HG03097 (cell line): ENCODE results near the gene RTCB.
"Not testable (repeated sequence)": the region's sequence is repeated elsewhere in the genome, so short reads cannot be mapped to it uniquely, and the experiment has no call there.

Experiments
- ATAC-seq: cut with Tn5 transposase; IDR thresholded peaks from one replicate; pipeline ENCODE4 v1.9.1; 2021; ENCODE audit not compliant: unreplicated experiment, low FRiP score

Gene RTCB

DNA sequence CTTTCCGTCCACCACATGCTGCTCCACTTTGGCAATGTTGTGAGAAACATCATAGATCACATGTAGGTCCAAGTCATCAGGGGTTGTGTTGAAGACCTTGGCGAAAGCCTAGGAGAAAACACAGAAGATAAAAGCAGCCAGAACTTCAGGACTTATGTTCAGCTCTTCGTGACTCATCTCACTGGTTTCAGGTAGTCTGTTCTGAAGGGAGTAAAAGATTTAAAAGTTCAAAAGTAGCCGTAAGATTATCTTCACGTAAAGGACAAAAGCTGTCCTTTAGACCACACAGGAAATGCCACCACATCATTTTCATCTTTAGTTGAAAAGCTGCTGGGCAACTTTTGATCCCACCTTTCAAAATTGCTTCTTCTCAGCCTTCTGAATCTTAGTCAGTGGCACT is 16.9 kb downstream of the RTCB start:
- no peak for ATAC-seq

- ATAC-seq = no peak
These were observed 22.4 kb downstream of the RTCB start for GRCh38 chr22:32389685-32390084.

GRCh38 chr22:32385681-32386080 is 26.4 kb downstream of the RTCB start:
- ATAC-seq = no peak

DNA sequence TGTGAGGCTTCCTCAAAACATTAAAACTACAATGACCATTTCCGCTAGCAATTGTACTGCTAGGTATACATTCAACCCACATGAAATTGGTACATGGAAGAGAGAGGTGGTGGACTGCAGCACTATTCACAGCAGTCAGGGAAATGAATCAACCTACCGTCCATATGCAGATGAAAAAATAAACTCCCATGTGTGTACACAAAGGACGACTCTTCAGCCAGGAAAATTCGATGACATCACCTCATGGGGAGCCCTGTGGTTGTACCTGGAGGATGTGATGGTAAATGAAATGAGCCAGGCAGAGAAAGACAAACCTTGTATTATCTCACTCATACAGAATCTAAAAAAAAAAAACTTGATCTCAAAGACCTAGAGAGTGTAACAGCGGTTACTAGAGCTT is 31.1 kb downstream of the RTCB start:
- no peak for ATAC-seq

- no peak for ATAC-seq
These were observed 33.3 kb downstream of the RTCB start for GRCh38 chr22:32378707-32379272.

- no peak for ATAC-seq
These were observed 35.4 kb downstream of the RTCB start for GRCh38 chr22:32376681-32377080.

DNA sequence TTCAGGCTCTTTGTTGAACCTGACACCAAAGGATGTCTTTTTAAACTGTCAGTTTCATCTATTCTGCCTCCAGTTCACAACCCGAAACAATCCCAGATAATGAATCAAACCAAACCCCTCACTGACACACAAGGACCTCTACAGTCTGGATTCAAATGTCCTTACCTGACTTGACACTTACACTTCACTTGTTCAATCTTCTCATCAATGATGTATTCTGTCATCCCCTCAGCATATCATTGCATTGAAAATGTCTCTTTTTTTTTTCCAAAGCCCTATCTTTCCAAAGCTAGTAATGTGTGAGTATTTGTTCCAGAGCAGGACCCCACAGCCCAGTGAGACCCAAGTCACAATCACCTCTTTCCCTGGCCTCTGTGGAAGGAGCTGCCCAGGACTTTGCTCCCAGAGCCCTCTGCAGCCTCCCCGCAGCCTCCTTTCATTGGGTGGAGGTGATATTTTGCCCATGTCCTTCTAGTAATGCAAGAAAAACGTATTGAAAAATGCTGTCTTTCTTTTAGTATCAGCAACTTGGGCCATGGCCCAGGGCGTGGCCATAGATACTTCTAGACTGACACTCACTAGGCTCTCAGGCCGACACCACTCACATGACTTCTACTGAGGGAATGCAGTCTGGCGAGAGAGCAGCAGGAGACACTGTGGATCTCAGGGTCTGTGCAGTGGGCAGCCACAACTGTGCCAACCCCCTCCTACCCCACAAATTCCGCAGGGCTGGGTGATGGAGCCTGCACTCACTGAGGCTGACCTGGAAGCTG is 36.2 kb downstream of the RTCB start:
- ATAC-seq = no peak

DNA sequence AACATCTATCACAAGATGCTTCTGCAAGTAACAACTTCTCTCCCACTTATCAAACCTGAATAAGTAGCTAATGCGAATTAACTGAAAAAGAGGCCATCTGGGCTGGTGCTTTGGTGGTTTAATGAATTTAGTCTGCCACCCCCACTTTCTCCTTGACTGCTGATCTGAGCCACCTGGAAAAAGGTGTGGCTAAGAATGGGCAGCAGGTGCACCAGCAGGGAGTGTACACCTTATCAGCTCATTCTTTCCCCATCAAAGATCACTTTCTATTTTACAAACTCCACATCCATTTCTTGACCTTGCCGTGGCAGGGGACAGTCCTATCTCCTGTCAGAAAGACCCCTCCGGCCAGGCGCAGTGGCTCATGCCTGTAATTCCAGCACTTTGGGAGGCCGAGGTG is 47.8 kb downstream of the RTCB start:
- no peak for ATAC-seq

DNA sequence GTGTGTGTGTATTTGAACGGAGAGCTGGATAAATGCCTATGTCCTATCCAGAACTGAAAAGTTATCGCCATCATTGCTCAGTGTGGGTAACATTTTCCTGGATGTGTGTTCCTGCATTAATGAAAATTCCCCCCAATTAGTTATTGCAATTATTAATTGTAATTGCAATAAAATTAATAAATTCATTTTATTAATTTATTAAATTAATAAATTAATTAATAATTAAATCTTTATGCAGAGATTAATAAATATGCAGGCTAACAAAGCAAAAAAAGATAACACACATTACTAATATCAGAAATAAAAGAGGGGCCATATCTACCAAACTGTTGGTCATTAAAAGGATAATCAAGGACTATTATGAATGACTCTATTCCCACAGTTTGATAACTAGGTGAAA is 50.8 kb downstream of the RTCB start:
- ATAC-seq = no peak

DNA sequence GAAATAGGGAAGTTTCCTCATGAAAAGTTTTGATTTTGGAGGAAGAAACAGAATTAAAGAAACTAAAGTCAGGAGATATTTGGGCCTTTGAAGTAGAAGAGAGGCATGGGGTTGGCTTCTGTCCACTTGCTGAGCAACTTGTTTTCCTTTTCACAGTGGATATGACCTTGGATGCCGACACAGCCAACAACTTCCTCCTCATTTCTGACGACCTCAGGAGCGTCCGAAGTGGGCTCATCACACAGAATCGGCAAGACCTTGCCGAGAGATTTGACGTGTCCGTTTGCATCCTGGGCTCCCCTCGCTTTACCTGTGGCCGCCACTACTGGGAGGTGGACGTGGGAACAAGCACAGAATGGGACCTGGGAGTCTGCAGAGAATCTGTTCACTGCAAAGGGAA is 52.0 kb downstream of the RTCB start:
- ATAC-seq = not testable (repeated sequence)

DNA sequence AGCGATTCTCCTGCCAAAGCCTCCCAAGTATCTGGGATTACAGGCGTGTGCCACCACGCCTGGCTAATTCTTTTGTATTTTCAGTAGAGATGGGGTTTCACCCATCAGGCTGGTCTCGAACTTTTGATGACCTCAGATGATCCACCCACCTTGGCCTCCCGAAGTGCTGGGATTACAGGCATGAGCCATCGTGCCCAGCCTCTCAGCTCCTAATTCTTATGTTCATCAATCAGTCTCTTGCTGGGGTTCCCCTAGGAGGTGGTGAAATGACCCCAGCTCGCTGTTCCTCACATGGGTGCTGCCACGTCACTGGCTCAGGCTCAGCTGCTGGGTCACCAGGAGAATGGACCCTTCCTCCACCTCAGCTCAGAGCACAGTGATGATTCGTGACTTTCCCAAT is 54.5 kb downstream of the RTCB start, which contains the start of gene RFPL3:
Gene RFPL3 (plus strand): TSS at position 301 of the 400 bp plus-strand sequence. CDS start 205 bp downstream, outside the sequence.
- ATAC-seq = not testable (repeated sequence)

DNA sequence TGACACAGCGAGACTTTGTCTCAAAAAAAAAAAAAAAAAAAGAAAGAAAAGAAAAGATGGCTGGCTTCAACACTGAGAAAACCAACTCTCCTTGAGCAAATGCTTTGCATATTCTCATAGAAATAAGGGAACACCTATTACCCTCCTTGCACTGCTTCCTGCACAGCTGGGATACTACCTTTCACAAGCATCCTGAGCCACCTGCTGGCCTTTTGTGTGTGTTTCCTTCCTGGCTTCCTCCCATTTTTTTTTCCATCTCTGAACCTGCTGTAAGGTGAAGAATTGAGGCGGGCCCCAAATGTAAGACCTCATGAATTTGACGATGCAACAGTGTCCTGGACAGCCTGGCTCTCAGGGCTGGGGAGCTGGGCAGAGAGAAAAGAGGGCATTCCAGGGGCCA is 56.3 kb downstream of the RTCB start:
- no peak for ATAC-seq

GRCh38 chr22:32354360-32355351 is 57.4 kb downstream of the RTCB start:
- no peak for ATAC-seq

DNA sequence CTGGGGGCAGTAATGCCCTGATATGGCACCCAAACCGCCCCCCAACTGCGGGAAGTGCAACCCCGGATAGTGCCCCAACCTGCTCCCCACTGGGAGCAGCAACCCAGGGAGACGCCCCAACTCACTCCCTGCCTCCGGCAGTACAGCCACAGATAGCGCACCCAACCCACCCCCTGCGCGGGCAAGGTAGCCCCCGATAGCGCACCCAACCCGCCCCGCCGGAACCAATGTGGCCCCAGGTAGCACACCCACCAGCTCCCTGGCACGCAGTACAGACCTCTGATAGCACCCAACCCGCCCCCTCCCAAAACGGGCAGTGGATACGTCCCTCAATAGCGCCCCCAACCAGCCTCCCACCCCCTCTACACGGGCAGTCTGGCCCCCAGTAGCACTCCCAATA is 58.2 kb downstream of the RTCB start:
- no peak for ATAC-seq

GRCh38 chr22:32353292-32353691 is 58.8 kb downstream of the RTCB start:
- no peak for ATAC-seq

GRCh38 chr22:32352681-32353080 is 59.4 kb downstream of the RTCB start:
- no peak for ATAC-seq

- not testable (repeated sequence) for ATAC-seq
These were observed 60.2 kb downstream of the RTCB start for GRCh38 chr22:32351875-32352274.

DNA sequence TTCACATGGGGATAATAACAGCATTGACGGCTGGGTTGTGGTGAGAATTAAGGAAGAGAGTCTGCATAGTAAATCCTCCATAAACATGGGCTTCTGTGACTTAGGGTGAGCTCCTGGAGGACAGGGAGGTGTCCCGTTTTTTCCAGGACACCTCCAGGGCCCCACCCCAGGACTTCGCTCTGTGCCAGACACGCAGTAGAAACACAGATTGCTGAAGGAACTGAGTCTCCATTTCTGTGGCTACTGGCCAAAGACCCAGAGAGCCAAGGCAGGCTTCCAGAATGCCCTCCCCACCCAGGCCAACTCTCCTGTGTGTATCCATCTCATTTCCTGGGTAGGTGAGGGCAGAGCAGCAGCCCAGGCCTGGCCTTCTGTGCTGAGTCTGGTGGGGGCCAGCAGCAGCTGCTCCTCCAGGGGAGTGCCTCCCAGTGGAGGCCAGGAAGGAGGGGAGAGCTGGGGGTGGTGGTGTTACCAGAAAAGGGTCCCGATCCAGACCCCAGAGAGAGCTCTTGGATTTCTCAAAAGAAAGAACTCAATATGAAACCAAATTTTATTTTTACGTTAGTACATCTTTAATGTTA is 63.9 kb downstream of the RTCB start:
- ATAC-seq = no peak

GRCh38 chr22:32343941-32344340 is 68.1 kb downstream of the RTCB start:
- ATAC-seq = no peak

GRCh38 chr22:32342977-32343376 is 69.1 kb downstream of the RTCB start:
- ATAC-seq = no peak
